Measurements from ENCODE around the gene TSPAN10. TPM values are rescaled to one million over a fixed set of nuclear protein-coding genes. Genes with fewer than 3 reads are reported as not detected.

Gene TSPAN10
- total RNA-seq, 1 donor from 2014 or later: 1.1 TPM

DNA sequence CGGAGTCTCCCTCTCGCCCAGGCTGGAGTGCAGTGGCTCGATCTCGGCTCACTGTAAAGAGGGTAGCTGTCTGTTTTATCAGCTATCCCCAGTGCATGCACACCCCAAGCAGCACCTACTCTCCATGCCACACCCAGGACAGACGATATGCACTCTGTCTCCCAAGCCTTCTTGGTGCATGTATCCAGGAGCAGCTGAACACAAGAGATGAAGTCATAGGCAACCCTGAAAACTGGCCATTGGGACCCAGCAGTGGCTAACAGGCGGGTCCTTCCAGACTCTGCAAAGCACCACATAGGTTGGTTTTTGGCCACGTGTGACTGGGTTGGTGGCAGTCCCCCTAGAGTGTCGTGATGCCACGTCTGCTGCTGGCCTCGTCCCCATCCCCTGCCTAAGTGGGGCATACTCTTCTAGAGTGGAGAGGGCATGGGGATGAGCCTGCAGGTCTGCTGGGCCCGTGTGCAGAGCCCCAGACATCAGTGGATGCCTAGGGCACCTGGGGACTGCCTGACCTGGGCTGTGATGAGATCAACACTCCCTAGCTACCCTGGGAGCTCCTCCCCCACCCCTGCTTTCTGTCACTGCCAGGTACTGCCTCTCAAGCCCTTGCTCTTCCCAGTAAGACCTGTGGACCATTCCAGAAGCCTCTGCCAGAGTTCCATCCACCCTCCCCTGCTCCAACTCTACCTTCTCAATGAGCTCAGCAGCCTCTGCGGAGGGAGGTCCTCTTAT, 10.0 kb downstream of the TSPAN10 start:
- intact Hi-C loops (cut with DNase I): no loop called here

DNA sequence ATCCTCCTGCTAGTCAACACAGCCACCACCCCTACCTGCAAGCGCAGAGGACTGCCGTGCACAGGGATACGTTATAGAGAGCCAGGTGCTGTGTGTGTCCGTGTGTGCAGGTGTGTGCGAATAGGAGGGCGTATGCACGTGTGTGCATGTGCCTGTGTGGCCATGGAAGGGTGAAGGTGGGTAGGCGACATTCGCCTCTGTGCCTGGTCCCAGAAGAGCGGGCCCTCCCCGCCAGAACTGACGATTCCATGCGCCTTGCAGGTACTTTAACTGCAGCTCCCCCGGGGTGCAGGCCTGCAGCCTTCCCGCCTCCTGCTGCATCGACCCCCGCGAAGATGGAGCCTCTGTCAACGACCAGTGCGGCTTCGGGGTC, 10.6 kb downstream of the TSPAN10 start:
- no peaks in the 10 kb centered on the region for H3K9me3 ChIP-seq
- TF ChIP-seq, protein P1, sequence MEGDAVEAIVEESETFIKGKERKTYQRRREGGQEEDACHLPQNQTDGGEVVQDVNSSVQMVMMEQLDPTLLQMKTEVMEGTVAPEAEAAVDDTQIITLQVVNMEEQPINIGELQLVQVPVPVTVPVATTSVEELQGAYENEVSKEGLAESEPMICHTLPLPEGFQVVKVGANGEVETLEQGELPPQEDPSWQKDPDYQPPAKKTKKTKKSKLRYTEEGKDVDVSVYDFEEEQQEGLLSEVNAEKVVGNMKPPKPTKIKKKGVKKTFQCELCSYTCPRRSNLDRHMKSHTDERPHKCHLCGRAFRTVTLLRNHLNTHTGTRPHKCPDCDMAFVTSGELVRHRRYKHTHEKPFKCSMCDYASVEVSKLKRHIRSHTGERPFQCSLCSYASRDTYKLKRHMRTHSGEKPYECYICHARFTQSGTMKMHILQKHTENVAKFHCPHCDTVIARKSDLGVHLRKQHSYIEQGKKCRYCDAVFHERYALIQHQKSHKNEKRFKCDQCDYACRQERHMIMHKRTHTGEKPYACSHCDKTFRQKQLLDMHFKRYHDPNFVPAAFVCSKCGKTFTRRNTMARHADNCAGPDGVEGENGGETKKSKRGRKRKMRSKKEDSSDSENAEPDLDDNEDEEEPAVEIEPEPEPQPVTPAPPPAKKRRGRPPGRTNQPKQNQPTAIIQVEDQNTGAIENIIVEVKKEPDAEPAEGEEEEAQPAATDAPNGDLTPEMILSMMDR (IDR thresholded peaks at IDR 0.05): no peak
- no peak for ATAC-seq
- no peak overlapping the region for H3K4me3 ChIP-seq
- no peak overlapping the region for H3K27ac ChIP-seq
- intact Hi-C loops (cut with DNase I): no loop called here
- DNase-seq: no peak
- no peaks in the 10 kb centered on the region for H3K36me3 ChIP-seq
- no peaks in the 10 kb centered on the region for H3K4me1 ChIP-seq
- H3K27me3 ChIP-seq: peaks cover 35% of the 10 kb centered on the region

More for the DNA sequence above, 10.0 kb downstream of the TSPAN10 start:
- peaks cover 35% of the 10 kb centered on the region for H3K27me3 ChIP-seq
- no peak overlapping the region for H3K27ac ChIP-seq
- no peak for ATAC-seq
- no peak for DNase-seq
- TF ChIP-seq, protein P1 (IDR thresholded peaks at IDR 0.05): no peak
- H3K36me3 ChIP-seq: no peaks in the 10 kb centered on the region
- no peak overlapping the region for H3K4me3 ChIP-seq
- no peaks in the 10 kb centered on the region for H3K9me3 ChIP-seq
- no peaks in the 10 kb centered on the region for H3K4me1 ChIP-seq

DNA sequence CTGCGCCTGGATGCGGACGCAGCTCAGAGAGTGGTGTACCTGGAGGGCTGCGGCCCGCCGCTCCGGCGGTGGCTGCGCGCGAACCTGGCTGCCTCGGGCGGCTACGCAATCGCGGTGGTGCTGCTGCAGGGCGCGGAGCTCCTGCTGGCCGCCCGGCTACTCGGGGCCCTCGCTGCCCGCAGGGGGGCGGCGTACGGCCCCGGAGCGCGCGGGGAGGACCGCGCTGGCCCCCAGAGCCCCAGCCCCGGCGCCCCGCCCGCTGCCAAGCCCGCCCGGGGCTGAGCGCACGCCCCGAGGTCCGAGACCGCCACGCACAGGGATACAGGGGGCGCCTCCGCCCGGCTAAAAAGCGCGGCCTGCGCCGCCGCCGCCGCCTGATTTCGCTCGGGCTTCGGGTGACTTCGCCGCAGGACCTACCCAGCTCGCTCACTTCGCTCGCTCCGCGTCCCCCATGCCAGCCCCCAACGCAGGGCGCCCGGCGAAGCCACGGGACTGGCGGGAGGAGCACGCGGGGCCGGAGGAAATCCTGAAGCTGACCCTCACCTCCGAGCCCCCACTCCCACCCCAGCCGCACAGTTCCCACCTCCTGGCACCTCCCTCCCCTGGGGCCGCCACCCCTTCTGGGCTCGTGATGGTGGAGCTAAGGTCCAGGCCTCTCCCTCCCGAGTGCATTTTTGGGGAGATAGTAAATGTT, 11.2 kb downstream of the TSPAN10 start:
- no peak for ATAC-seq
- DNase-seq: no peak
- TF ChIP-seq, protein P1 (IDR thresholded peaks at IDR 0.05): no peak
- Histone ChIP-seq H3K9me3 (no peaks in the 10 kb centered on the region), H3K27ac (no peak overlapping the region), H3K27me3 (peaks cover 35% of the 10 kb centered on the region), H3K4me3 (no peak overlapping the region), H3K36me3 (no peaks in the 10 kb centered on the region), H3K4me1 (no peaks in the 10 kb centered on the region)
- intact Hi-C loops (cut with DNase I): no loop called here

DNA sequence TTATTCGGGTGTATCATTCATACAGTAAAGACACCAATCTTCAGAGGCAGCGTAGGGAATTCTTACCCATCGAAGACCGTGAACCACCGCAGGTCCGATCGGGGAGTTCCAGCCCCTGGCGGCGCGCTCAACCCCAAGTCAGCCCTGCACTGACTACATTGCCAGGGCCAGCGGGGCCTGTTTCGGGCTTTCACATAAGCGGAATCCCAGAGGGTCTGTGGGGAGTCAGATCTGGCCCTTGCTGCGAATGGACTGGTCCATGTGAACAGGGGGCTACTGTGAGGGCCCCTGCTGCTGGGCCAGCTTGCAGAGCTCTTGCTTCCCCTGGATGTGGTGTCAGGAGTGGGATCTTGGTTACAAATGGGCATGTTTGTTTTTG, 11.7 kb downstream of the TSPAN10 start:
- TF ChIP-seq, protein P1 (IDR thresholded peaks at IDR 0.05): no peak
- intact Hi-C loops (cut with DNase I): no loop called here
- Histone ChIP-seq H3K27me3 (peaks cover 35% of the 10 kb centered on the region), H3K4me1 (no peaks in the 10 kb centered on the region), H3K4me3 (no peak overlapping the region), H3K9me3 (no peaks in the 10 kb centered on the region), H3K27ac (no peak overlapping the region), H3K36me3 (no peaks in the 10 kb centered on the region)
- no peak for ATAC-seq
- no peak for DNase-seq

DNA sequence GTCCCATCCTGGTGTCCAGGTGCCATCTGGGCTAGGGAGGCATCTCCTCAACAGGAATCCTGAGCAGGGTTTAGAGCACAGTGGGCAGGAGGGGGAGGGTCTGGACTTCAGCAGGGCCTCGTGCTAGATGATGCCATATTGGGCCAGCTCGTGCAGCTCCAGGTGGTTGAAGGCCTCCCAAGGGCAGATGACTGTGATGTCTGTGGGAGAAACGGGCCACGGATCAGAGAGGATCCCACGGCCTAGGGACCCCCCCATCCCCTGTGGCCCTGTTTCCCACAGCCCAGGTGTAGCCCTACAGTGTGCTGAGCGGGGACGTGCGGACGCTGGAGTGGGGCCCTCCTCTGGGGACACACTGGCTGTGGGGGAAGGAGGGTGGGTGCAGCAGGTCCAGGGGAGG, 14.0 kb downstream of the TSPAN10 start:
- DNase-seq (no peak), ATAC-seq (no peak)
- Histone ChIP-seq H3K4me3 (no peak overlapping the region), H3K27ac (no peak overlapping the region), H3K27me3 (peaks cover 35% of the 10 kb centered on the region), H3K36me3 (no peaks in the 10 kb centered on the region), H3K9me3 (no peaks in the 10 kb centered on the region), H3K4me1 (no peaks in the 10 kb centered on the region)
- intact Hi-C loops (cut with DNase I): no loop called here
- TF ChIP-seq, protein P1 (IDR thresholded peaks at IDR 0.05): no peak

All from upper lobe of right lung (tissue), 1 donor.